CD4-positive, alpha-beta T cell (primary cell): ENCODE data around the gene MLEC. TPM values are rescaled to one million over a fixed set of nuclear protein-coding genes. Genes with fewer than 3 reads are reported as not detected.

Experiments used
- ATAC-seq: fragments of 200-7000 bp; cut with Tn5 transposase; one replicate; pipeline ENCODE4 v1.10.0; 2022; ENCODE audit warnings: mild to moderate bottlenecking; ENCODE audit not compliant: poor library complexity
- CTCF ChIA-PET: fragments of 350-600 bp; sonication (Branson Sonifier 250); formaldehyde crosslinking; loops from one replicate; lab custom pipeline; 2021; ENCODE audit warnings: antibody characterized with exemption, inconsistent platforms; lab: Charles Lee
- POLR2A ChIA-PET: fragments of 350-600 bp; sonication (Branson Sonifier 250); formaldehyde crosslinking; loops from one replicate; lab custom pipeline; 2021; ENCODE audit warnings: antibody characterized with exemption, inconsistent platforms; lab: Charles Lee
- DNase-seq, 14 experiments: peaks; one replicate each; pipeline ENCODE4 v3.0.0-alpha.2; 2013 to 2020; ENCODE audit warnings: mixed read lengths in 2 of 14
- H3K27ac ChIP-seq, 2 donors: one replicate each; pipeline versions ENCODE4 v1.5.1 to v1.7.0; 2013; ENCODE audit warnings: low read length in 2 of 2, low read depth in 1 of 2, mild to moderate bottlenecking in 1 of 2
- H3K27me3 ChIP-seq, 2 experiments: 1 replicate in 1 of 2; 2 replicates in 1 of 2; pipeline versions ENCODE4 v1.6.1 to v1.7.0; 2013; ENCODE audit warnings: low read length in 2 of 2, control low read depth in 1 of 2, mild to moderate bottlenecking in 1 of 2, moderate library complexity in 1 of 2; ENCODE audit not compliant: insufficient read depth in 2 of 2, control insufficient read depth in 1 of 2
- H3K36me3 ChIP-seq: one replicate; pipeline ENCODE4 v1.6.1; 2013; ENCODE audit warnings: low read length, control low read depth; ENCODE audit not compliant: insufficient read depth
- H3K4me1 ChIP-seq: one replicate; pipeline ENCODE4 v1.6.1; 2013; ENCODE audit warnings: low read length, control low read depth; ENCODE audit not compliant: insufficient read depth
- H3K4me3 ChIP-seq: one replicate; pipeline ENCODE4 v1.5.1; 2013; ENCODE audit warnings: mild to moderate bottlenecking, low read length, moderate library complexity
- H3K9me3 ChIP-seq, 2 experiments: 1 replicate in 1 of 2; 2 replicates in 1 of 2; pipeline versions ENCODE4 v1.6.1 to v1.7.0; 2013; ENCODE audit warnings: low read length in 2 of 2, mild to moderate bottlenecking in 2 of 2, control low read depth in 1 of 2, moderate library complexity in 1 of 2; ENCODE audit not compliant: control insufficient read depth in 1 of 2, insufficient read depth in 1 of 2
- H3K27ac Mint-ChIP-seq: one replicate; pipeline ENCODE4 v1.8.0; 2020; ENCODE audit warnings: mixed read lengths
- H3K27me3 Mint-ChIP-seq: one replicate; pipeline ENCODE4 v1.8.0; 2021; ENCODE audit warnings: mixed read lengths
- H3K36me3 Mint-ChIP-seq: one replicate; pipeline ENCODE4 v1.8.0; 2021; ENCODE audit warnings: low read depth, mixed read lengths
- H3K4me1 Mint-ChIP-seq: one replicate; pipeline ENCODE4 v1.8.0; 2021; ENCODE audit warnings: low read depth, mixed read lengths
- H3K4me3 Mint-ChIP-seq: one replicate; pipeline ENCODE4 v1.8.0; 2020; ENCODE audit warnings: mild to moderate bottlenecking, mixed read lengths
- H3K9me3 Mint-ChIP-seq: one replicate; pipeline ENCODE4 v1.8.0; 2020; ENCODE audit warnings: mixed read lengths
- intact Hi-C, 2 experiments: fragments of 100-400 bp; cut with DNase I in 1 of 2; cut with micrococcal nuclease in 1 of 2; formaldehyde crosslinking; loops; one replicate each; pipeline versions ENCODE4 v1.15.1 to v1.9.0; 2023 to 2025; cut with DNase I, micrococcal nuclease
- total RNA-seq, 174 experiments: library from RNA in 2 of 174; stranded (reverse) in 2 of 174; gene quantifications; one replicate each; pipeline ENCODE4 v1.2.3 and lab custom pipeline; 2021 to 2026
- TF ChIP-seq, protein P1 (sequence below): fragments of 200-600 bp; IDR thresholded peaks from one replicate; pipeline ENCODE4 v1.8.0; 2022; ENCODE audit warnings: antibody characterized with exemption, mild to moderate bottlenecking

MLEC gene
- total RNA-seq, 2 experiments from 2014 or later = 20.7 to 22.1 TPM

- Mint-ChIP-seq H3K27me3 (no peaks in the 10 kb centered on the region), H3K4me1 (no peaks in the 10 kb centered on the region), H3K9me3 (no peaks in the 10 kb centered on the region), H3K4me3 (no peak overlapping the region), H3K27ac (no peak overlapping the region), H3K36me3 (peaks cover 19% of the 10 kb centered on the region)
- no peak for ATAC-seq
- Histone ChIP-seq H3K4me3 (no peak overlapping the region), H3K27ac (no peak overlapping the region), H3K4me1 (no peaks in the 10 kb centered on the region), H3K36me3 (no peaks in the 10 kb centered on the region), H3K9me3 (no peaks in the 10 kb centered on the region), H3K27me3 (no peaks in the 10 kb centered on the region)
- ChIA-PET CTCF (no interaction called here), POLR2A (no interaction called here)
- no peak for DNase-seq
- TF ChIP-seq, protein P1, sequence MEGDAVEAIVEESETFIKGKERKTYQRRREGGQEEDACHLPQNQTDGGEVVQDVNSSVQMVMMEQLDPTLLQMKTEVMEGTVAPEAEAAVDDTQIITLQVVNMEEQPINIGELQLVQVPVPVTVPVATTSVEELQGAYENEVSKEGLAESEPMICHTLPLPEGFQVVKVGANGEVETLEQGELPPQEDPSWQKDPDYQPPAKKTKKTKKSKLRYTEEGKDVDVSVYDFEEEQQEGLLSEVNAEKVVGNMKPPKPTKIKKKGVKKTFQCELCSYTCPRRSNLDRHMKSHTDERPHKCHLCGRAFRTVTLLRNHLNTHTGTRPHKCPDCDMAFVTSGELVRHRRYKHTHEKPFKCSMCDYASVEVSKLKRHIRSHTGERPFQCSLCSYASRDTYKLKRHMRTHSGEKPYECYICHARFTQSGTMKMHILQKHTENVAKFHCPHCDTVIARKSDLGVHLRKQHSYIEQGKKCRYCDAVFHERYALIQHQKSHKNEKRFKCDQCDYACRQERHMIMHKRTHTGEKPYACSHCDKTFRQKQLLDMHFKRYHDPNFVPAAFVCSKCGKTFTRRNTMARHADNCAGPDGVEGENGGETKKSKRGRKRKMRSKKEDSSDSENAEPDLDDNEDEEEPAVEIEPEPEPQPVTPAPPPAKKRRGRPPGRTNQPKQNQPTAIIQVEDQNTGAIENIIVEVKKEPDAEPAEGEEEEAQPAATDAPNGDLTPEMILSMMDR = no peak
- intact Hi-C loops = no loop called here
These were observed 49.7 kb downstream of the MLEC start for GRCh38 chr12:120736404-120737331.

DNA sequence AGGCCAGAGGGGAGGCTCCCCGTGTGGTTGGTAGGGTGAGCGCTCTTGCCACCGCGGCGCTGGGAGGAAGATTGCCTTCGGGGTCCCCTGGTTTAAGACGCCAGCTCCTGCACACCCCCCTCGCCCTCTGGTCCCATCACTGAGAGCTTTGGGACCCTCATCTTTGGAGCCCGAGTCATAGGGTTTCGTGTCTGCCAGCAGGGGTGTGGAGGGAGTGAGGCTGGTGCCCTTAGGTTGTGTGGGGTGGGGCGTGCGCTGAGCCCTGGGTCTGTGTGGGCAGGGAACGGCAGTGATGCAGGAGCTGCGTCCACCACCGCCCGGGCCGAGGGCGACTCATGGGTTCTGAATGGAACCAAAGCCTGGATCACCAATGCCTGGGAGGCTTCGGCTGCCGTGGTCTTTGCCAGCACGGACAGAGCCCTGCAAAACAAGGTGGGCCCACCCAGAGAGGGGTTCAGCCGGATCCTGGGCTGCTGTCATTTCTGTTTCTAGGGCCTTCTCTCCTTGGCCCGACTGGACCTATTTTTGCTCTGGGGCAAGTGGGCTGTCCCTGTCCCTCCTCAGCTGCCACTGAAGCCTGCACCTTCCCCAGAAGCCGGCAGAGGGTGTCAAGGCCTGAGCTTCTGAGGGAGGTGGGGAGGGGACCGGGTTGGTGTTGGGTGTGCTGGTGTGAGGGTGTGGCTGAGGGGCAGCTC lies 50.8 kb downstream of the MLEC start:
- Mint-ChIP-seq H3K4me1 (no peaks in the 10 kb centered on the region), H3K9me3 (no peaks in the 10 kb centered on the region), H3K27me3 (no peaks in the 10 kb centered on the region), H3K27ac (no peak overlapping the region), H3K36me3 (peaks cover 19% of the 10 kb centered on the region), H3K4me3 (no peak overlapping the region)
- H3K27me3 ChIP-seq = no peaks in the 10 kb centered on the region
- intact Hi-C loops = no loop called here
- ATAC-seq (no peak), DNase-seq (no peak)
- POLR2A ChIA-PET = no interaction called here
- no peak overlapping the region for H3K4me3 ChIP-seq
- TF ChIP-seq, protein P1 = no peak
- no peaks in the 10 kb centered on the region for H3K9me3 ChIP-seq
- CTCF ChIA-PET = no interaction called here
- H3K4me1 ChIP-seq = no peaks in the 10 kb centered on the region
- no peak overlapping the region for H3K27ac ChIP-seq
- no peaks in the 10 kb centered on the region for H3K36me3 ChIP-seq

- POLR2A ChIA-PET = no interaction called here
- no peaks in the 10 kb centered on the region for H3K27me3 Mint-ChIP-seq
- intact Hi-C loops = no loop called here
- DNase-seq (no peak), ATAC-seq (no peak)
- Histone ChIP-seq H3K36me3 (no peaks in the 10 kb centered on the region), H3K9me3 (no peaks in the 10 kb centered on the region), H3K4me3 (no peak overlapping the region), H3K27ac (no peak overlapping the region), H3K4me1 (no peaks in the 10 kb centered on the region), H3K27me3 (no peaks in the 10 kb centered on the region)
- TF ChIP-seq, protein P1 = no peak
- H3K27ac Mint-ChIP-seq = no peak overlapping the region
- CTCF ChIA-PET = no interaction called here
- H3K4me1 Mint-ChIP-seq = no peaks in the 10 kb centered on the region
- peaks cover 15% of the 10 kb centered on the region for H3K36me3 Mint-ChIP-seq
- no peak overlapping the region for H3K4me3 Mint-ChIP-seq
- no peaks in the 10 kb centered on the region for H3K9me3 Mint-ChIP-seq
These were observed 51.5 kb downstream of the MLEC start for GRCh38 chr12:120738252-120739030.
